ENCODE measurements around the gene CAMK1D. TPM values are rescaled to one million over a fixed set of nuclear protein-coding genes. Genes with fewer than 3 reads are reported as not detected.

The CAMK1D gene
- total RNA-seq, 1 donor from 2014 or later, result 1.8 TPM

- DNase-seq (ENCODE audit: low read depth) (no peak), FAIRE-seq (no peak)
- TF ChIP-seq CTCF (IDR thresholded peaks at IDR 0.05; ENCODE audit: insufficient read depth, low read length, severe bottlenecking), result no peak
- Histone ChIP-seq H3K36me3 (ENCODE audit: control insufficient read depth, insufficient read depth, low read length) (no peaks in the 10 kb centered on the region), H3K4me3 (ENCODE audit: low read depth, low read length) (no peak overlapping the region), H3K27me3 (ENCODE audit: control insufficient read depth, insufficient read depth, low read length) (no peaks in the 10 kb centered on the region)
Measured at GRCh38 chr10:12597176-12597575, 247.8 kb downstream of the CAMK1D start.

- no peaks in the 10 kb centered on the region for H3K36me3 ChIP-seq (ENCODE audit: control insufficient read depth, insufficient read depth, low read length)
- no peak overlapping the region for H3K4me3 ChIP-seq (ENCODE audit: low read depth, low read length)
- no peaks in the 10 kb centered on the region for H3K27me3 ChIP-seq (ENCODE audit: control insufficient read depth, insufficient read depth, low read length)
- no peak for DNase-seq (ENCODE audit: low read depth)
- FAIRE-seq, result peak; percentile 64
- no peak for TF ChIP-seq CTCF (IDR thresholded peaks at IDR 0.05; ENCODE audit: insufficient read depth, low read length, severe bottlenecking)
Measured at GRCh38 chr10:12597788-12598765, 248.7 kb downstream of the CAMK1D start.

- Histone ChIP-seq H3K36me3 (ENCODE audit: control insufficient read depth, insufficient read depth, low read length) (no peaks in the 10 kb centered on the region), H3K4me3 (ENCODE audit: low read depth, low read length) (no peak overlapping the region), H3K27me3 (ENCODE audit: control insufficient read depth, insufficient read depth, low read length) (no peaks in the 10 kb centered on the region)
- TF ChIP-seq CTCF (IDR thresholded peaks at IDR 0.05; ENCODE audit: insufficient read depth, low read length, severe bottlenecking), result no peak
- FAIRE-seq, result no peak
- DNase-seq (ENCODE audit: low read depth), result no peak
Measured at GRCh38 chr10:12600652-12601051, 251.3 kb downstream of the CAMK1D start.

GRCh38 chr10:12602521-12602920, 253.2 kb downstream of the CAMK1D start:
- TF ChIP-seq CTCF (IDR thresholded peaks at IDR 0.05; ENCODE audit: insufficient read depth, low read length, severe bottlenecking), result no peak
- Histone ChIP-seq H3K27me3 (ENCODE audit: control insufficient read depth, insufficient read depth, low read length) (peaks cover under 1% of the 10 kb centered on the region), H3K36me3 (ENCODE audit: control insufficient read depth, insufficient read depth, low read length) (no peaks in the 10 kb centered on the region), H3K4me3 (ENCODE audit: low read depth, low read length) (no peak overlapping the region)
- DNase-seq (ENCODE audit: low read depth), result no peak
- no peak for FAIRE-seq

- TF ChIP-seq CTCF (IDR thresholded peaks at IDR 0.05; ENCODE audit: insufficient read depth, low read length, severe bottlenecking), result no peak
- FAIRE-seq (peak; percentile 91), DNase-seq (ENCODE audit: low read depth) (no peak)
- no peak overlapping the region for H3K4me3 ChIP-seq (ENCODE audit: low read depth, low read length)
- H3K36me3 ChIP-seq (ENCODE audit: control insufficient read depth, insufficient read depth, low read length), result no peaks in the 10 kb centered on the region
- H3K27me3 ChIP-seq (ENCODE audit: control insufficient read depth, insufficient read depth, low read length), result peaks cover 2% of the 10 kb centered on the region
Measured at GRCh38 chr10:12603766-12604470, 254.6 kb downstream of the CAMK1D start.

Data from bronchial epithelial cell (primary cell).